ENCODE measurements around the gene ACLY.
"Not testable (repeated sequence)": the region's sequence is repeated elsewhere in the genome, so short reads cannot be mapped to it uniquely, and the experiment has no call there.

ACLY gene

GRCh38 chr17:41910701-41911391, 7.9 kb downstream of the ACLY start:
- peak; percentile 88 for DNase-seq (ENCODE audit: low spot score)

GRCh38 chr17:41909088-41909487, 9.7 kb downstream of the ACLY start:
- no peak for DNase-seq (ENCODE audit: low spot score)

- DNase-seq (ENCODE audit: low spot score): peak; percentile 29
These were observed 10.9 kb downstream of the ACLY start for GRCh38 chr17:41907633-41908539.

- peak; percentile 50 for DNase-seq (ENCODE audit: low spot score)
These were observed 11.6 kb downstream of the ACLY start for GRCh38 chr17:41907185-41907556.

- no peak for DNase-seq (ENCODE audit: low spot score)
These were observed 12.1 kb downstream of the ACLY start for GRCh38 chr17:41906465-41907184.

- DNase-seq (ENCODE audit: low spot score): no peak
These were observed 13.6 kb downstream of the ACLY start for GRCh38 chr17:41905172-41905571.

GRCh38 chr17:41904242-41904841, 14.4 kb downstream of the ACLY start:
- DNase-seq (ENCODE audit: low spot score): no peak

GRCh38 chr17:41901646-41902045, 17.1 kb downstream of the ACLY start:
- no peak for DNase-seq (ENCODE audit: low spot score)

GRCh38 chr17:41896726-41897125, 22.0 kb downstream of the ACLY start:
- no peak for DNase-seq (ENCODE audit: low spot score)

GRCh38 chr17:41895617-41896016, 23.1 kb downstream of the ACLY start:
- no peak for DNase-seq (ENCODE audit: low spot score)

GRCh38 chr17:41894791-41895331, 23.9 kb downstream of the ACLY start:
- peak; percentile 64 for DNase-seq (ENCODE audit: low spot score)

- DNase-seq (ENCODE audit: low spot score): no peak
These were observed 25.4 kb downstream of the ACLY start for GRCh38 chr17:41893384-41893783.

- no peak for DNase-seq (ENCODE audit: low spot score)
These were observed 26.8 kb downstream of the ACLY start for GRCh38 chr17:41892021-41892376.

- no peak for DNase-seq (ENCODE audit: low spot score)
These were observed 27.4 kb downstream of the ACLY start for GRCh38 chr17:41891135-41892020.

- DNase-seq (ENCODE audit: low spot score): no peak
These were observed 30.3 kb downstream of the ACLY start for GRCh38 chr17:41888332-41888965.

GRCh38 chr17:41885733-41886132, 33.0 kb downstream of the ACLY start:
- DNase-seq (ENCODE audit: low spot score): no peak

GRCh38 chr17:41882756-41883155, 36.0 kb downstream of the ACLY start:
- DNase-seq (ENCODE audit: low spot score): no peak

- no peak for DNase-seq (ENCODE audit: low spot score)
These were observed 38.6 kb downstream of the ACLY start for GRCh38 chr17:41880130-41880529.

GRCh38 chr17:41874293-41874670, 44.5 kb downstream of the ACLY start:
- not testable (repeated sequence) for DNase-seq (ENCODE audit: low spot score)

GRCh38 chr17:41873559-41874292, 45.0 kb downstream of the ACLY start:
- DNase-seq (ENCODE audit: low spot score): no peak
